AG09319 (cell line): ENCODE results near the gene SLC41A3.

ENCODE experiments used
- DNase-seq: peaks from one replicate; pipeline ENCODE4 v3.0.0-alpha.2; 2010; ENCODE audit warnings: low read depth; ENCODE audit errors: extremely low read depth
- TF ChIP-seq, protein P1 (sequence below): IDR thresholded peaks from 2 replicates; pipeline ENCODE4 v1.5.1; 2011; ENCODE audit warnings: low read depth, mild to moderate bottlenecking, inconsistent platforms, low read length, moderate library complexity

The SLC41A3 gene

DNA sequence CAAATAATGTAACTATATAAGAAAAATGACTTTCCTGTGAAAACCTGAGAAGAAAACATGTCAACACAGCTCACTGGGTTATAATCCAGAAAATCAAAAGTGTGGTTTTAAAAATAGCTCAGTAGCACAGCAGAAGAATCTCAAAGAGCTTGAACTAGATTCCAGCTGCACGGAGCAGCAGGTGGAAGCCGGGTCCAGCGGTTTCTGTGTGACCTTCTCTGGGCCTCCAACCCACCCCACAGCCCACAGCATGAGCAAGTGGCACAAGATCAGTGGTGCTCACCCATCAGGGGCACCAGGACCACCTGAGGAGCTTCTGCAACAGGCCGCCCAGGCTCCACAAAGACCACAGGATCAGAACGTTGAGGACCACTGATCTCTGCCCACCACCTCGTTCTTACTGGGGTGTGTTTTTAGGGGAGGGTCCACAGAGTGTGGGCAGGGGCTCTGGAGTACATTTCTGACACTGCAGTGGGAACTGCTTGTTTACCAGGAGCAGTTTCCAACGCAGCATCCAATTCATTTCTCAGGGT lies 23.2 kb downstream of the SLC41A3 start:
- TF ChIP-seq, protein P1, sequence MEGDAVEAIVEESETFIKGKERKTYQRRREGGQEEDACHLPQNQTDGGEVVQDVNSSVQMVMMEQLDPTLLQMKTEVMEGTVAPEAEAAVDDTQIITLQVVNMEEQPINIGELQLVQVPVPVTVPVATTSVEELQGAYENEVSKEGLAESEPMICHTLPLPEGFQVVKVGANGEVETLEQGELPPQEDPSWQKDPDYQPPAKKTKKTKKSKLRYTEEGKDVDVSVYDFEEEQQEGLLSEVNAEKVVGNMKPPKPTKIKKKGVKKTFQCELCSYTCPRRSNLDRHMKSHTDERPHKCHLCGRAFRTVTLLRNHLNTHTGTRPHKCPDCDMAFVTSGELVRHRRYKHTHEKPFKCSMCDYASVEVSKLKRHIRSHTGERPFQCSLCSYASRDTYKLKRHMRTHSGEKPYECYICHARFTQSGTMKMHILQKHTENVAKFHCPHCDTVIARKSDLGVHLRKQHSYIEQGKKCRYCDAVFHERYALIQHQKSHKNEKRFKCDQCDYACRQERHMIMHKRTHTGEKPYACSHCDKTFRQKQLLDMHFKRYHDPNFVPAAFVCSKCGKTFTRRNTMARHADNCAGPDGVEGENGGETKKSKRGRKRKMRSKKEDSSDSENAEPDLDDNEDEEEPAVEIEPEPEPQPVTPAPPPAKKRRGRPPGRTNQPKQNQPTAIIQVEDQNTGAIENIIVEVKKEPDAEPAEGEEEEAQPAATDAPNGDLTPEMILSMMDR = no peak
- DNase-seq = no peak

GRCh38 chr3:126058666-126059065 lies 25.3 kb downstream of the SLC41A3 start:
- no peak for DNase-seq

DNA sequence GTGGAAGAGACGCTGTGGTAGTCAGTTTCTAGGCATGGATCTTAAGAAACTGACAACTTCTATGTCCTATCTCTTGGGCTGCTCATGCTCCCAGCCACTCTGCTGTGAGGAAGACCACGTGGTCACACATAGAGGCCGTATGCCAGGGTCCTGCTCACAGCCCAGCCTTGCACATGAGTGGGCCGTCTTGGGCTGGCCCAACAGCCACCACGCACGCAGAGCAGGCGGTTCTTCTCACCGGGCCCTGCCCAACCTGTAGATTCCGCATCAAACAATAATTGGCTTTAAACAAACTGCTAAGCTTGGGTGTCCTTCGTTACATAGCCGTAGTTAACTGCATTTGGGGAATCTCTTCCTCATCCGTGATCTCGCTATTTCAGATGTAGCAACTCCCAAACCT lies 26.0 kb downstream of the SLC41A3 start:
- TF ChIP-seq, protein P1 = no peak

More at GRCh38 chr3:126058666-126059065, 25.3 kb downstream of the SLC41A3 start:
- TF ChIP-seq, protein P1 = no peak

DNA sequence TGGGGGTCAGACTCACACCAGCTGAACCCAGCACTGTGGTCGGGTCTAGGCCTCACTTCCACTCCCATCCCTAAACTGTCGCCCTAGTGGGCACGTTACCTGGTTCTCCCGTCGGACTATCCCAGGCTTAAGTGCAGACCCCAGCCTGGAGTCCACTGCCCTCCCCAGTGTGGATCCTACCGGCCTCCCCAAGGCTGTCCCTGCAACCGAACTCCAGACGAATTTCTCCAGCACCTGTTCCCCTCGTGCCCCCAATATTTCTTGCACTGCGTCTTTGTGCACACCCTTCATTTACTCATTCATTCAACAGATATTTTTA lies 26.5 kb downstream of the SLC41A3 start:
- TF ChIP-seq, protein P1 = no peak
- DNase-seq = no peak

More for the DNA sequence above, 26.0 kb downstream of the SLC41A3 start:
- no peak for DNase-seq

DNA sequence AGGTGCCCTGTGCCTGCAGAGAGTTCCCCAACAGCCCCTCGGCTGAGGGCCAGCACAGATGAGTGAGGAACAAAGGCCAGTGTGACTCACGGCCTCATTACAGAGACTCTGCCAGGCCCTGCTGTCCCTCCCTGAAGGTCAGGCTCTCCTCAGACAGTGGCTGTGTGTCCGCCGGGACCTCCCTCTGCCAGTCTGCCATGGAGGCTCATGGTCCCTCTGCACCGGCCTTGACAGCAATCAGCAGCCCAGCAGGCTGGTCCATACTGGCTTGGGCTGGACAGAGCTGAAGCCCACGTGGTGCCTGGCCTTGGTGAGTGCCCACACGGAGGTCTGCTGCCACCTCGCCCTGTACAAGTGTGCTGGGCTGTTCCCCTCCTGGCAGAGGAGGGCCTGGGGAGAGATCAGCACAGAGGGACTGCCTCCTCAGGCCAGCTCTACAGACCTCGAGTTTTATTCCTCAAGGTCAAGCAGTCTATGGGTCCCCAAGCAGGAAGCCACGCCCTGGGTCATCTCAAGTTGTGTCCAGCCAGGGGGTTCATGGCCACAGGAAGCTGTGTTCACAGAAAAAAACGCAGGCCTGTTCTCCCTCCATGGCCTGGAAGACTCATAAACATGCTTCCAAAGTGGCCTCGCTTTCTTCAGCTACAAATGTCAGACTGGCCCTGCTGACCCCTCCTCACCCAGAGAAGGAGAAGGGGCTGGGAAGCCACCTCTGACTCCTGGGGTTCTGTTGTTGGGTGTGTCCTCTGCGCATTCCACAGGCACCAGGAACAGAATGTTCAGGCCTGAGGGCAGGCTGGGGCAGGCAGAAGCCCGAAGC lies 27.0 kb downstream of the SLC41A3 start:
- TF ChIP-seq, protein P1 = no peak
- DNase-seq = no peak

GRCh38 chr3:126056088-126056487 lies 27.8 kb downstream of the SLC41A3 start:
- TF ChIP-seq, protein P1 = no peak
- DNase-seq = no peak

DNA sequence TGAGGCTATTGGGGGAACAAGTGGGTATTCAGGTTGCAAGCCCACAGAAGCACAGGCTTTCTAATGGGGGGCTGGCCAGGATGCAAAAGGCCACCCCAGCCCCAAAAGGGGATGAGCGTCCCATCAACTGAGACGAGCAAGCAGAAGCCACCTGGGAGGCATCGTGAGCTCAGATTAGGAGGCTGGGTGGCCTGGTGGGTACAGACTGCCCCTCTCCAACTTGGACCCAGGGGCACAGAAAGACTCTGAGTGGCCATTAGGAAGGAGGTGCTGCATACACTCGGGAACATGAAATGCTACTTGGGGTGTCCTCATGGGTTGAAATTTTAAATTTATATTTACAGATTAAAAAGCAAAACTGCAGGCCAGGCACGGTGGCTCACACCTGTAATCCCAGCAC lies 29.1 kb downstream of the SLC41A3 start:
- TF ChIP-seq, protein P1 = no peak
- DNase-seq = no peak
